IgD-negative memory B cell (primary cell): Measurements from ENCODE around the gene SLC1A4. TPM values are rescaled to one million over a fixed set of nuclear protein-coding genes. Genes with fewer than 3 reads are reported as not detected.

Source experiments
- H3K27ac Mint-ChIP-seq, 3 donors: one replicate each; pipeline ENCODE4 v1.8.0; 2020 to 2022; ENCODE audit warnings: mild to moderate bottlenecking in 3 of 3, mixed read lengths in 3 of 3, moderate library complexity in 1 of 3
- H3K27me3 Mint-ChIP-seq: one replicate; pipeline ENCODE4 v1.8.0; 2021; ENCODE audit warnings: mixed read lengths
- H3K36me3 Mint-ChIP-seq: one replicate; pipeline ENCODE4 v1.8.0; 2020; ENCODE audit warnings: mild to moderate bottlenecking, mixed read lengths
- H3K4me1 Mint-ChIP-seq, 3 donors: one replicate each; pipeline ENCODE4 v1.8.0; 2020 to 2022; ENCODE audit warnings: mixed read lengths in 3 of 3, mild to moderate bottlenecking in 1 of 3
- H3K4me3 Mint-ChIP-seq, 4 donors: one replicate each; pipeline ENCODE4 v1.8.0; 2020 to 2022; ENCODE audit warnings: mild to moderate bottlenecking in 4 of 4, mixed read lengths in 4 of 4, moderate library complexity in 3 of 4
- H3K9me3 Mint-ChIP-seq, 3 donors: one replicate each; pipeline ENCODE4 v1.8.0; 2020 to 2021; ENCODE audit warnings: mixed read lengths in 3 of 3, mild to moderate bottlenecking in 1 of 3
- polyA plus RNA-seq: library from polyadenylated mRNA; unstranded; fragments of 300-500 nt; fragmentation: Illumina TruSeq; gene quantifications from one replicate; pipeline ENCODE4 v1.2.3, GENCODE V29; 2021

SLC1A4 gene
- polyA plus RNA-seq, 1 donor from 2014 or later: 3.6 TPM

DNA sequence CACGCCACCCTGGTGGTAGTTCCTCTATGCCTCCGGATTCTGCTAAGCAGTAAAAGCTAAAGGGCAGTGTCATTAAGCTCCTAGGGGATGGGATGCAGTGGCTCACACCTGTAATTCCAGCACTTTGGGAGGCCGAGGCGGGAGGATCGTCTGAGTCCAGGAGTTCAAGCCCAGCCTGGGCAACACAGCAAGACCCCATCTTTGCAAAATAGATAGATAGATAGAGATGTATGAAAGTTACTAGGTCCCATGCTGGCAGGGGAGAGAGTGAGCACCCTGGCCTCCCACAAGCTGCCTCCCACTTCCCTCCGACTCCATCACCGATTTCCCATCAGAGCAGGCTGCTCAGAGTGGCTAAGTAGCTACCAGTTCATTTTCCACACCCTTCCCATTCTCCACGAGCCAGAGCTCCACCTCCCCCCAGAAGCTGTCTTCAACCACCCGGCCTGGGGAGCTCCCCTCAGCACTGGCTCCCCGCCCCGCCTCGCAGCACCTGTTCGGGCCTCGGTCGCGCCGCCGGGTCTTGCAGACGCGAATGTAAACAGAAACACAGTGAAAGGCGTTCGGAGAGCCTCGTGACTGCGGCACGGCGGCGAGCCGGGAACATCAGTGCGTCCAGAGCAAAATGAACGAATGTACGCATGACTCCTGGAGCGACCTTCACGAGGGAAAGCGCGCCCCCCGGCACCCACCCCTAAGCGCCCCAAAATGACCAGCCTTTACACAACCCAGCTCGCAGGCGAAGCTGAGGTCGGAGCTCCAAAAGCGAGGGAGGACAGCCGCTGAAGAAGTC, 66.4 kb downstream of the SLC1A4 start:
- Mint-ChIP-seq H3K4me3 (peak overlapping the region; percentile 96 to 98 (median 98)), H3K27ac (peak overlapping the region; percentile 30 to 99 (median 95)), H3K9me3 (peaks cover 0 to 2% (median 0%) of the 10 kb centered on the region in 3 donors), H3K36me3 (peaks cover 13% of the 10 kb centered on the region), H3K4me1 (peaks cover 35 to 57% (median 50%) of the 10 kb centered on the region in 3 donors), H3K27me3 (no peaks in the 10 kb centered on the region)

GRCh38 chr2:65056215-65057053, 67.2 kb downstream of the SLC1A4 start, which contains the start of gene CEP68:
Gene CEP68 (plus strand): TSS chr2:65056416. CDS start chr2:65069445, 13,029 bp downstream.
- no peaks in the 10 kb centered on the region for H3K9me3 Mint-ChIP-seq
- peak within 1 kb of the TSS; percentile 76 to 99 (median 95) for H3K27ac Mint-ChIP-seq
- peaks cover 35 to 53% (median 46%) of the 10 kb centered on the region in 3 donors for H3K4me1 Mint-ChIP-seq
- H3K36me3 Mint-ChIP-seq: peaks cover 7% of the 10 kb centered on the region
- H3K4me3 Mint-ChIP-seq: peak within 1 kb of the TSS; percentile 96 to 98 (median 98)
- no peaks in the 10 kb centered on the region for H3K27me3 Mint-ChIP-seq

DNA sequence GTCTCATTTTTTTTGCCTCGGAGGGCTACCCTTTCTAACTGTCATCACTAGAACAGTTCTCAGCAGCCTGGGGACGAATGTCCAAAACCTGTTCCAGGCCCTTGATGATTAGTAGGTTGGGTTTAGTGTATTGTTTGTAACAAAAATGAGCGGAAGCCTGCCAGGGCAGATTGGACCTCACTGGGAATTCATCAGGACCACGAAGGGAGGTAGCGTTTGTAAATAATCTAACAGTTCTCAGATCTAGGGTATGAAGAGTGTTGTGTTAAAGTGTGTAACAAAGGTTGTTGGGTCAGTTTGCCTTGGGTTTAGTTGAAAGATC, 67.8 kb downstream of the SLC1A4 start:
- peak overlapping the region; percentile 87 to 98 (median 92) for H3K4me3 Mint-ChIP-seq

DNA sequence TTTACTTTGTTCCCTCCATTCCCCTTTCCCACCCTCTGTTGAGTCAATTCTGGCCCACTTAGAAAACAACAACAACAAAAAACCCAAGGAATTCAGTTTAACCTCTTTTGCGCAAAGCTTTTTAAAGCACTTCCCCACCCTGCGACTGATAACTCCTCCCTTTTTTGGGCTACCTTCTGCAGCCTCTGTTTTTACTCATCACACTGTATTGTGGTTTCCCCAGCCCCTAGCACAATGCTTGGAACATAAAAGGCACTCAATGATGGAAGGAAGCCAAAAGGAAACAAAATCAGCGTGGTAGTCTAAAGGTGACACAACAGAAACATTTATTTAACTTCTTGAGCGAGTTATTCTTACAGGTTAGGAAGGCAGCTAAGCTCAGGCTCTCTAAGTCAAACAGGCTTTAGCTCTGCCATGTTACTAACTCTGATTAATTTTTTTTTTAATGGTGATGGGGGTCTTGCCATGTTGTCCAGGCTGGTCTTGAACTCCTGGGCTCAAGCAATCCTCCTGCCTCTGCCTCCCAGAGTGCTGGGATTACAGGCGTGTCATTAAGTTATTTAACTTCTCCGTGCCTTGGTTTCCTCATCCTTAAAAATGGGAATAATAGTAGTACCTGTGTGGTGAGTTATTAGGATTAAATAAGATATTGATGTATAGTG, 68.3 kb downstream of the SLC1A4 start:
- peak overlapping the region; percentile 87 to 98 (median 92) for H3K4me3 Mint-ChIP-seq
- peaks cover 34 to 46% (median 46%) of the 10 kb centered on the region in 3 donors for H3K4me1 Mint-ChIP-seq
- H3K36me3 Mint-ChIP-seq: peaks cover 6% of the 10 kb centered on the region
- no peaks in the 10 kb centered on the region for H3K9me3 Mint-ChIP-seq
- peak overlapping the region; percentile 74 to 90 (median 76) for H3K27ac Mint-ChIP-seq
- H3K27me3 Mint-ChIP-seq: no peaks in the 10 kb centered on the region

More for the DNA sequence above, 67.8 kb downstream of the SLC1A4 start:
- peaks cover 35 to 49% (median 46%) of the 10 kb centered on the region in 3 donors for H3K4me1 Mint-ChIP-seq
- no peaks in the 10 kb centered on the region for H3K27me3 Mint-ChIP-seq
- peaks cover 6% of the 10 kb centered on the region for H3K36me3 Mint-ChIP-seq
- no peaks in the 10 kb centered on the region for H3K9me3 Mint-ChIP-seq
- peak overlapping the region; percentile 74 to 90 (median 76) for H3K27ac Mint-ChIP-seq

GRCh38 chr2:65059071-65059470, 69.9 kb downstream of the SLC1A4 start:
- Mint-ChIP-seq H3K27ac (peak overlapping the region in 1 of 3 donors; percentile 35), H3K9me3 (no peaks in the 10 kb centered on the region), H3K27me3 (no peaks in the 10 kb centered on the region), H3K36me3 (peaks cover 5% of the 10 kb centered on the region), H3K4me1 (peaks cover 20 to 40% (median 36%) of the 10 kb centered on the region in 3 donors), H3K4me3 (peak overlapping the region in 1 of 4 donors; percentile 87)

GRCh38 chr2:65061146-65061909, 72.1 kb downstream of the SLC1A4 start:
- Mint-ChIP-seq H3K4me3 (peak overlapping the region in 1 of 4 donors; percentile 20), H3K27me3 (no peaks in the 10 kb centered on the region), H3K9me3 (no peaks in the 10 kb centered on the region), H3K27ac (peak overlapping the region in 1 of 3 donors; percentile 47), H3K36me3 (peaks cover 2% of the 10 kb centered on the region), H3K4me1 (peaks cover 19 to 32% (median 28%) of the 10 kb centered on the region in 3 donors)

DNA sequence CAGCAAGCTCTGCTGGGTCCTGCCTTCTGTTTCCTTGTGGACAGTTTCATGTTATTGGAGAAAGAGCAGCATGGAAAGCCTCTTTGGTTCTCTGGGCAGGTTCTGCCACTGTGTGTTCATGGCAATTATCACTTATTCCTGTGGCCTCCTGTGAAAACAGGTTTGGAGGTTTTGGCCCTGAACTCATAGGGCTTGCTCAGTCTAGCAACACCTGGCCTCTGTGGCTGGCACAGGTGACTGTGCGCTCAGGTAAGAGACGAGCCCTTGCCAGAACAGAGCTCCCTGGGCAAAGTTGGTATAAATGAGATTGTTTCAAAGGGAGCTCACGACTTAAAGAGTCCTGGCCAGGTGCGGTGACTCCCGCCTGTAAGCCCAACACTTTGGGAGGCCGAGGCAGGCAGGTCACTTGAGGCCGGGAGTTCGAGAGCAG, 72.7 kb downstream of the SLC1A4 start:
- H3K36me3 Mint-ChIP-seq: peaks cover 2% of the 10 kb centered on the region
- peaks cover 17 to 30% (median 27%) of the 10 kb centered on the region in 3 donors for H3K4me1 Mint-ChIP-seq
- H3K4me3 Mint-ChIP-seq: peak overlapping the region in 1 of 4 donors; percentile 20
- peak overlapping the region in 1 of 3 donors; percentile 1 for H3K27ac Mint-ChIP-seq
- no peaks in the 10 kb centered on the region for H3K9me3 Mint-ChIP-seq
- no peaks in the 10 kb centered on the region for H3K27me3 Mint-ChIP-seq

DNA sequence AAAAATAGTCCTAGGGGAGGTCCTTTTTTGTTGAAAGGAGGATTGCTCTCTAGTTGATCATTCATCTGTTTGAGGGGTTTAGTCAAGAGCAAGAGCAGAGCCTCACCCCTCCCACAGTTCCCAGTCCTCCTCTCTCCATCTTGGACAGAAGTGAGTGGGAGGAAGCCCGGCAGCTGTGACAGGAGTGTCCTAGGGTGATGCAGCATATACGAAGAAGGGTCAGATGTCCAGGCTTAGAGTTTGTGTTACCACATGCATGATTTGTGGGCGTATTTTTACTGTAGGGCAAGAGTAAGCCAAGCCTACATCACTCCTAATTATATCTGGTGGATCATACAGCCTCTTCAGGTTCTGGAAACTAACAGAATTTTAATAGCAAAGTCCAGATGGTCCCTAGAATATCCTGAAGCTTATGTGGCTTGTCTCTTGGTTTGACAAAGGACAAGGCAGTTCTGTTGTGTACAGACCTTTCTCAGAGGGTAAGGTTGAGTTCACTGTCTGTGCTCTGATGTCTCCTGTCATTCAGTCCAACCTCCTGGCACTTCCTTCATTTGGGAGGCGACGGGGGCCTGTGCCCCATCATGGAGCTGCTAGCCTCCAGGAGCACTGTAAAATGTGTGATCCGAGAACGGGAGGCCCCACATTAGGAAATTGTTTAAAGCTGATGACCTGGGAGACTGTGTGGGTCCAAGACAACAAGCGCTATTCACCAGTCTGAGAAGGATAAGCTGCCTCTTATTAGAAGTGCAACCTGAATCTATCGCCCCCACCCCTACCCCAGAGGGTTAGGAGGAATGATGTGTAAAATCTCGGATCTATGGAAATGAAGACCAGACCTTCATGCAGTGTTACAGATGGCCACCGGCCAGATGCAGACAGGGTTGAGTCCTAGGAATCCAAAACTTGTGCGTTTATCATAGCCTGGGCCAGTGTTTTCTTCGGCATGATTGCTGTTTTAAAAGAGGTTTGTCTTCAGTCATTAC, 73.9 kb downstream of the SLC1A4 start:
- H3K27me3 Mint-ChIP-seq: no peaks in the 10 kb centered on the region
- peak overlapping the region in 1 of 3 donors; percentile 67 for H3K27ac Mint-ChIP-seq
- peaks cover 16 to 21% (median 16%) of the 10 kb centered on the region in 3 donors for H3K4me1 Mint-ChIP-seq
- no peak overlapping the region for H3K4me3 Mint-ChIP-seq
- no peaks in the 10 kb centered on the region for H3K36me3 Mint-ChIP-seq
- H3K9me3 Mint-ChIP-seq: no peaks in the 10 kb centered on the region

DNA sequence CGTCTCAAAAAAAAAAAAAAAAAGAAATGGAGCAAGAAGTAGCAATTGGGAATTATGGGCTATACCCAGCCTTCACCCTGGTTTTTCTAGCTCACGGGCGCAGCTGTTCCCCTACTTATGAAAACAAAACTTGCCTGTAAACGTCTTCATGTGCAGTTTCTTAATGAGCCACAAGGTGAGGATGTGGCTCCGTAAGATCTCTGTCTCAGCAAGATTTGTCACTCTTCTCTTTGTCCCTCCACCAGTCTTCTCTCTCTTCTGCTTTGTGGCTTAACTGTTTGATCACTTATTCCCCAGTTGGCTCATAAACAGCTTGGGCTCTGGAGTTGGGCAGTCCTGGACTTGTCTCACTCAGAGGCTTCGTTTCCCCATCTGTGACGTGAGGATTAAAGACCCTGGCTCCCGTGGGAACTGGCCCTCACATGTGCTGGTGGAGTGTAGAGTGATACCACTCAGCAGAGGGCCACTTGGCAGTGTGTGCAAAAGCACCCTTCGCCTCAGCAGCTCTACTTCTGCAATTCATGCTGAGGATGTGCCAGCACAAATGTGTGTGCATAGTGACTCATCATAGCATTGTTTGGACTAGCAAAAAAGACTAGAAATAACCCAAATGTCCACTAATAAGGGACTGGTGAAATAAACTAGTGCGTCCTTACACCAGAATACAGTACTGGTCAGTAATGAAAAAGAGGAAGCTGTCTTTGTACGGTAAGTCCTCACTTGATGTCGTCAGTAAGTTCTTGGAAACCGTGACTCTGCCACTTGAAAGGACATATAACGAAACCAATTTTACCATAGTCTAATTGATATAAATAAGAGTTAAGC, 75.7 kb downstream of the SLC1A4 start:
- Mint-ChIP-seq H3K27me3 (no peaks in the 10 kb centered on the region), H3K9me3 (no peaks in the 10 kb centered on the region), H3K27ac (peak overlapping the region; percentile 68 to 95 (median 69)), H3K4me1 (peaks cover 12 to 18% (median 18%) of the 10 kb centered on the region in 3 donors), H3K36me3 (no peaks in the 10 kb centered on the region), H3K4me3 (peak overlapping the region; percentile 6 to 77 (median 44))

DNA sequence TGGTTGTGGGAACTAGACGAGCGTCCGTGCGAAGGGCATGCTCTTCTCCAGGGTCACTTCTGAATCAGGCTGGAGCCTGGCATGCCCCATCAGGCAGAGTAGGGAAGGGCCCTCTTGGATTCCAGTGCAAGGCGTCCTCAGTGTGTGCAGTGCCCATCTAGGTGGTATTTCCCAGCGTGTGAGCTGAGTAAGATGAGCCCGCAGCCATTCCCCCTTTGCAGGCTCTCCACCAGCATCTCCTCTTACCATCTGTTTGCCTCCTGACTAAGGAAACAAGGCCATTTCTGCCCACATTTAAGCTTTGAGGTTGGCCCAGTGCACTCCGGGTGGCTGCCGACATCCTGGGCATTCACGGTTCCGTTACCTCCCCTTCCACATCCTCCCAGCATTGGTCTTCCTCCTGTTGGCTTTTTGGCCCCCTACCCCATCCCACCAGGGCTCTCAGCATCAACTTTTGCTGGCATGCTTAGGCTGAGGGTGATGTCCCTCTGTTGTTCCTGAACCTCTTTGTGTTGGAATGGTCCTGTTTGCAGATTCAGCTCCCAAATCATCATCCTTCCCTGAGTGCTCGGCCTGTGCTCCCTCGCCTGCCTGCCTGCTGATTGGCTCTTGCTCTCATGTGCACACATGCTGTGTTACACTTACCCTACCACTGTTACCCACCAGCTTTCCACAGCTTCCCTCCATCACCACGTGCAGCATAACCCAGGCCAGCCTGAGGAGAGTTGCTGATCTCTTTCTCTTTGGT, 78.8 kb downstream of the SLC1A4 start:
- Mint-ChIP-seq H3K27me3 (no peaks in the 10 kb centered on the region), H3K36me3 (no peaks in the 10 kb centered on the region), H3K27ac (peak overlapping the region in 2 of 3 donors; percentile 80 to 83), H3K9me3 (no peaks in the 10 kb centered on the region), H3K4me3 (peak overlapping the region in 1 of 4 donors; percentile 25), H3K4me1 (peaks cover 26 to 28% (median 28%) of the 10 kb centered on the region in 3 donors)

- H3K27me3 Mint-ChIP-seq: no peaks in the 10 kb centered on the region
- H3K36me3 Mint-ChIP-seq: no peaks in the 10 kb centered on the region
- H3K9me3 Mint-ChIP-seq: no peaks in the 10 kb centered on the region
- peak overlapping the region in 1 of 3 donors; percentile 57 for H3K27ac Mint-ChIP-seq
- H3K4me1 Mint-ChIP-seq: peaks cover 23 to 28% (median 27%) of the 10 kb centered on the region in 3 donors
- no peak overlapping the region for H3K4me3 Mint-ChIP-seq
These were observed 80.2 kb downstream of the SLC1A4 start for GRCh38 chr2:65069439-65069824.
